ENCODE results near the gene LRRN3.

Gene LRRN3

DNA sequence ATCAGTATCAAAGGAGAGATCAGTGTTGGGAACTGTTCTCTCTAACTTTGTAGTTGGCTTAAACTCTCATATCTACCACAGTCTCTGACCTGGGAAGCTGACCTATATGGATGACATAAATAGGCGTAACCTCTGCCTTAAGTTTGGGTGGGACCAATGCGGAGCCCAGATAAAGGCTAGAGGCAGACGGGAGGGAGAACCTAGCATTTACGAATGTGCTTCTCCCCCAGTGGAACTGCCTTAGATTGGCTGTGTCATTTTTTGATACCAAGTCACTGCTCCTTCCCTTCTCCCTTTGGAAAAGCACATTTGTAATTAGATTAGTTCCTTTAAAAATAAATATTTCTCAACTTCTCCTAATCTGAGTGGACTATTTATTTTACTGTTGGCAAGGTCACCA, 23.7 kb upstream of the LRRN3 start:
- TF ChIP-seq, protein P1, sequence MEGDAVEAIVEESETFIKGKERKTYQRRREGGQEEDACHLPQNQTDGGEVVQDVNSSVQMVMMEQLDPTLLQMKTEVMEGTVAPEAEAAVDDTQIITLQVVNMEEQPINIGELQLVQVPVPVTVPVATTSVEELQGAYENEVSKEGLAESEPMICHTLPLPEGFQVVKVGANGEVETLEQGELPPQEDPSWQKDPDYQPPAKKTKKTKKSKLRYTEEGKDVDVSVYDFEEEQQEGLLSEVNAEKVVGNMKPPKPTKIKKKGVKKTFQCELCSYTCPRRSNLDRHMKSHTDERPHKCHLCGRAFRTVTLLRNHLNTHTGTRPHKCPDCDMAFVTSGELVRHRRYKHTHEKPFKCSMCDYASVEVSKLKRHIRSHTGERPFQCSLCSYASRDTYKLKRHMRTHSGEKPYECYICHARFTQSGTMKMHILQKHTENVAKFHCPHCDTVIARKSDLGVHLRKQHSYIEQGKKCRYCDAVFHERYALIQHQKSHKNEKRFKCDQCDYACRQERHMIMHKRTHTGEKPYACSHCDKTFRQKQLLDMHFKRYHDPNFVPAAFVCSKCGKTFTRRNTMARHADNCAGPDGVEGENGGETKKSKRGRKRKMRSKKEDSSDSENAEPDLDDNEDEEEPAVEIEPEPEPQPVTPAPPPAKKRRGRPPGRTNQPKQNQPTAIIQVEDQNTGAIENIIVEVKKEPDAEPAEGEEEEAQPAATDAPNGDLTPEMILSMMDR (tag by site-specific recombination; IDR thresholded peaks at IDR 0.05): no peak
- TF ChIP-seq ZNF112 (tag by site-specific recombination; IDR thresholded peaks at IDR 0.05) (no peak), KLF10 (tag by site-specific recombination; IDR thresholded peaks at IDR 0.05) (no peak), ZNF510 (tag by site-specific recombination; IDR thresholded peaks at IDR 0.05; ENCODE audit: insufficient replicate concordance) (no peak), ZNF670 (tag by site-specific recombination; IDR thresholded peaks at IDR 0.05; ENCODE audit: low read depth) (no peak), ZNF433 (tag by site-specific recombination; IDR thresholded peaks at IDR 0.05; ENCODE audit: low read depth) (no peak), KLF9 (tag by site-specific recombination; IDR thresholded peaks at IDR 0.05; ENCODE audit: low read depth) (no peak), ZNF529 (tag by site-specific recombination; IDR thresholded peaks at IDR 0.05; ENCODE audit: insufficient replicate concordance) (no peak), TCF7L2 (IDR thresholded peaks at IDR 0.05; ENCODE audit: borderline replicate concordance, low read depth, low read length) (no peak), ZNF560 (tag by site-specific recombination; IDR thresholded peaks at IDR 0.05; ENCODE audit: borderline replicate concordance) (no peak), ZNF426 (tag by site-specific recombination; IDR thresholded peaks at IDR 0.05) (no peak), RBAK (tag by site-specific recombination; IDR thresholded peaks at IDR 0.05) (no peak), BCL11B (tag by site-specific recombination; IDR thresholded peaks at IDR 0.05; ENCODE audit: low read depth) (no peak), ZBTB21 (tag by site-specific recombination; IDR thresholded peaks at IDR 0.05) (no peak), ZNF10 (tag by site-specific recombination; IDR thresholded peaks at IDR 0.05) (no peak), ZNF274 (IDR thresholded peaks at IDR 0.05; ENCODE audit: low read length) (no peak), ZNF274 (tag by site-specific recombination; IDR thresholded peaks at IDR 0.05; ENCODE audit: borderline replicate concordance) (no peak)
- TF ChIP-seq, protein P2, sequence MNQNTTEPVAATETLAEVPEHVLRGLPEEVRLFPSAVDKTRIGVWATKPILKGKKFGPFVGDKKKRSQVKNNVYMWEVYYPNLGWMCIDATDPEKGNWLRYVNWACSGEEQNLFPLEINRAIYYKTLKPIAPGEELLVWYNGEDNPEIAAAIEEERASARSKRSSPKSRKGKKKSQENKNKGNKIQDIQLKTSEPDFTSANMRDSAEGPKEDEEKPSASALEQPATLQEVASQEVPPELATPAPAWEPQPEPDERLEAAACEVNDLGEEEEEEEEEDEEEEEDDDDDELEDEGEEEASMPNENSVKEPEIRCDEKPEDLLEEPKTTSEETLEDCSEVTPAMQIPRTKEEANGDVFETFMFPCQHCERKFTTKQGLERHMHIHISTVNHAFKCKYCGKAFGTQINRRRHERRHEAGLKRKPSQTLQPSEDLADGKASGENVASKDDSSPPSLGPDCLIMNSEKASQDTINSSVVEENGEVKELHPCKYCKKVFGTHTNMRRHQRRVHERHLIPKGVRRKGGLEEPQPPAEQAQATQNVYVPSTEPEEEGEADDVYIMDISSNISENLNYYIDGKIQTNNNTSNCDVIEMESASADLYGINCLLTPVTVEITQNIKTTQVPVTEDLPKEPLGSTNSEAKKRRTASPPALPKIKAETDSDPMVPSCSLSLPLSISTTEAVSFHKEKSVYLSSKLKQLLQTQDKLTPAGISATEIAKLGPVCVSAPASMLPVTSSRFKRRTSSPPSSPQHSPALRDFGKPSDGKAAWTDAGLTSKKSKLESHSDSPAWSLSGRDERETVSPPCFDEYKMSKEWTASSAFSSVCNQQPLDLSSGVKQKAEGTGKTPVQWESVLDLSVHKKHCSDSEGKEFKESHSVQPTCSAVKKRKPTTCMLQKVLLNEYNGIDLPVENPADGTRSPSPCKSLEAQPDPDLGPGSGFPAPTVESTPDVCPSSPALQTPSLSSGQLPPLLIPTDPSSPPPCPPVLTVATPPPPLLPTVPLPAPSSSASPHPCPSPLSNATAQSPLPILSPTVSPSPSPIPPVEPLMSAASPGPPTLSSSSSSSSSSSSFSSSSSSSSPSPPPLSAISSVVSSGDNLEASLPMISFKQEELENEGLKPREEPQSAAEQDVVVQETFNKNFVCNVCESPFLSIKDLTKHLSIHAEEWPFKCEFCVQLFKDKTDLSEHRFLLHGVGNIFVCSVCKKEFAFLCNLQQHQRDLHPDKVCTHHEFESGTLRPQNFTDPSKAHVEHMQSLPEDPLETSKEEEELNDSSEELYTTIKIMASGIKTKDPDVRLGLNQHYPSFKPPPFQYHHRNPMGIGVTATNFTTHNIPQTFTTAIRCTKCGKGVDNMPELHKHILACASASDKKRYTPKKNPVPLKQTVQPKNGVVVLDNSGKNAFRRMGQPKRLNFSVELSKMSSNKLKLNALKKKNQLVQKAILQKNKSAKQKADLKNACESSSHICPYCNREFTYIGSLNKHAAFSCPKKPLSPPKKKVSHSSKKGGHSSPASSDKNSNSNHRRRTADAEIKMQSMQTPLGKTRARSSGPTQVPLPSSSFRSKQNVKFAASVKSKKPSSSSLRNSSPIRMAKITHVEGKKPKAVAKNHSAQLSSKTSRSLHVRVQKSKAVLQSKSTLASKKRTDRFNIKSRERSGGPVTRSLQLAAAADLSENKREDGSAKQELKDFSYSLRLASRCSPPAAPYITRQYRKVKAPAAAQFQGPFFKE (tag by site-specific recombination; IDR thresholded peaks at IDR 0.05; ENCODE audit: borderline replicate concordance): no peak
- TF ChIP-seq, protein P3, sequence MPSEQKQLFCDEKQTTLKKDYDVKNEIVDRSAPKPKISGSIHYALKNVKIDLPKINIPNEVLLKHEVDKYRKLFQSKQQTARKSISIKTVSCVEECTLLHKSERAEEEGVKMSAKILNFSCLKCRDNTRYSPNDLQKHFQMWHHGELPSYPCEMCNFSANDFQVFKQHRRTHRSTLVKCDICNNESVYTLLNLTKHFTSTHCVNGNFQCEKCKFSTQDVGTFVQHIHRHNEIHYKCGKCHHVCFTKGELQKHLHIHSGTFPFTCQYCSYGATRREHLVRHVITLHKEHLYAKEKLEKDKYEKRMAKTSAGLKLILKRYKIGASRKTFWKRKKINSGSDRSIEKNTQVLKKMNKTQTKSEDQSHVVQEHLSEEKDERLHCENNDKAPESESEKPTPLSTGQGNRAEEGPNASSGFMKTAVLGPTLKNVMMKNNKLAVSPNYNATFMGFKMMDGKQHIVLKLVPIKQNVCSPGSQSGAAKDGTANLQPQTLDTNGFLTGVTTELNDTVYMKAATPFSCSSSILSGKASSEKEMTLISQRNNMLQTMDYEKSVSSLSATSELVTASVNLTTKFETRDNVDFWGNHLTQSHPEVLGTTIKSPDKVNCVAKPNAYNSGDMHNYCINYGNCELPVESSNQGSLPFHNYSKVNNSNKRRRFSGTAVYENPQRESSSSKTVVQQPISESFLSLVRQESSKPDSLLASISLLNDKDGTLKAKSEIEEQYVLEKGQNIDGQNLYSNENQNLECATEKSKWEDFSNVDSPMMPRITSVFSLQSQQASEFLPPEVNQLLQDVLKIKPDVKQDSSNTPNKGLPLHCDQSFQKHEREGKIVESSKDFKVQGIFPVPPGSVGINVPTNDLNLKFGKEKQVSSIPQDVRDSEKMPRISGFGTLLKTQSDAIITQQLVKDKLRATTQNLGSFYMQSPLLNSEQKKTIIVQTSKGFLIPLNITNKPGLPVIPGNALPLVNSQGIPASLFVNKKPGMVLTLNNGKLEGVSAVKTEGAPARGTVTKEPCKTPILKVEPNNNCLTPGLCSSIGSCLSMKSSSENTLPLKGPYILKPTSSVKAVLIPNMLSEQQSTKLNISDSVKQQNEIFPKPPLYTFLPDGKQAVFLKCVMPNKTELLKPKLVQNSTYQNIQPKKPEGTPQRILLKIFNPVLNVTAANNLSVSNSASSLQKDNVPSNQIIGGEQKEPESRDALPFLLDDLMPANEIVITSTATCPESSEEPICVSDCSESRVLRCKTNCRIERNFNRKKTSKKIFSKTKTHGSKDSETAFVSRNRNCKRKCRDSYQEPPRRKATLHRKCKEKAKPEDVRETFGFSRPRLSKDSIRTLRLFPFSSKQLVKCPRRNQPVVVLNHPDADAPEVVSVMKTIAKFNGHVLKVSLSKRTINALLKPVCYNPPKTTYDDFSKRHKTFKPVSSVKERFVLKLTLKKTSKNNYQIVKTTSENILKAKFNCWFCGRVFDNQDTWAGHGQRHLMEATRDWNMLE (tag by site-specific recombination; conservative IDR thresholded peaks at IDR 0.05; ENCODE audit: low read depth): no peak
- TF ChIP-seq, protein P4, sequence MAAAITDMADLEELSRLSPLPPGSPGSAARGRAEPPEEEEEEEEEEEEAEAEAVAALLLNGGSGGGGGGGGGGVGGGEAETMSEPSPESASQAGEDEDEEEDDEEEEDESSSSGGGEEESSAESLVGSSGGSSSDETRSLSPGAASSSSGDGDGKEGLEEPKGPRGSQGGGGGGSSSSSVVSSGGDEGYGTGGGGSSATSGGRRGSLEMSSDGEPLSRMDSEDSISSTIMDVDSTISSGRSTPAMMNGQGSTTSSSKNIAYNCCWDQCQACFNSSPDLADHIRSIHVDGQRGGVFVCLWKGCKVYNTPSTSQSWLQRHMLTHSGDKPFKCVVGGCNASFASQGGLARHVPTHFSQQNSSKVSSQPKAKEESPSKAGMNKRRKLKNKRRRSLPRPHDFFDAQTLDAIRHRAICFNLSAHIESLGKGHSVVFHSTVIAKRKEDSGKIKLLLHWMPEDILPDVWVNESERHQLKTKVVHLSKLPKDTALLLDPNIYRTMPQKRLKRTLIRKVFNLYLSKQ (tag by site-specific recombination; IDR thresholded peaks at IDR 0.05; ENCODE audit: borderline replicate concordance): no peak
- Histone ChIP-seq H3K36me3 (ENCODE audit: control insufficient read depth in 2 of 2, insufficient read depth in 1 of 2, low read length in 2 of 2) (no peaks in the 10 kb centered on the region), H3K27ac (ENCODE audit: extremely low read depth, low read depth, low read length) (no peak overlapping the region), H3K9me3 (ENCODE audit: control insufficient read depth, insufficient read depth, low read depth, low read length) (no peaks in the 10 kb centered on the region), H3K4me1 (ENCODE audit: control insufficient read depth, insufficient read depth, low read length) (no peaks in the 10 kb centered on the region), H3K4me3 (ENCODE audit: low read depth, low read length) (no peak overlapping the region)
- POLR2A ChIA-PET: no interaction called here
- CTCF ChIA-PET: no interaction called here
